ENCODE measurements around the gene WDR64.
A peak's percentile ranks its signal among the peaks of the same experiment; 100 is the strongest.

The WDR64 gene

GRCh38 chr1:241652012-241652411 is at the start of gene WDR64:
TSS of gene WDR64 (plus strand) at chr1:241652281. CDS start at chr1:241652485, 204 bp downstream.
- ATAC-seq (replicated peaks; ENCODE audit: extremely low read depth, poor library complexity, severe bottlenecking) = no peak
- H3K4me1 Mint-ChIP-seq = no peaks in the 10 kb centered on the region
- H3K27ac Mint-ChIP-seq (ENCODE audit: low read depth) = no peak within 1 kb of the TSS
- DNase-seq (ENCODE audit: low spot score in 2 of 2) = no peak
- H3K36me3 Mint-ChIP-seq (ENCODE audit: insufficient read depth) = no peaks in the 10 kb centered on the region
- H3K27me3 Mint-ChIP-seq = peaks cover 30% of the 10 kb centered on the region
- H3K4me3 Mint-ChIP-seq = no peak within 1 kb of the TSS
- H3K9me3 Mint-ChIP-seq = no peaks in the 10 kb centered on the region

- H3K27ac Mint-ChIP-seq (ENCODE audit: low read depth) = no peak overlapping the region
- H3K4me1 Mint-ChIP-seq = no peaks in the 10 kb centered on the region
- H3K9me3 Mint-ChIP-seq = no peaks in the 10 kb centered on the region
- H3K4me3 Mint-ChIP-seq = no peak overlapping the region
- no peaks in the 10 kb centered on the region for H3K27me3 Mint-ChIP-seq
- H3K36me3 Mint-ChIP-seq (ENCODE audit: insufficient read depth) = no peaks in the 10 kb centered on the region
- ATAC-seq (replicated peaks; ENCODE audit: extremely low read depth, poor library complexity, severe bottlenecking) (no peak), DNase-seq (ENCODE audit: low spot score in 2 of 2) (no peak)
These were observed 48.3 kb upstream of the WDR64 start for GRCh38 chr1:241603731-241604245.

- Mint-ChIP-seq H3K4me3 (no peak overlapping the region), H3K27me3 (no peaks in the 10 kb centered on the region), H3K9me3 (no peaks in the 10 kb centered on the region), H3K27ac (ENCODE audit: low read depth) (no peak overlapping the region), H3K36me3 (ENCODE audit: insufficient read depth) (no peaks in the 10 kb centered on the region), H3K4me1 (no peaks in the 10 kb centered on the region)
- DNase-seq (ENCODE audit: low spot score in 2 of 2) = no peak
- ATAC-seq (replicated peaks; ENCODE audit: extremely low read depth, poor library complexity, severe bottlenecking) = no peak
These were observed 46.8 kb upstream of the WDR64 start for GRCh38 chr1:241605146-241605805.

GRCh38 chr1:241606544-241606943 is 45.5 kb upstream of the WDR64 start:
- DNase-seq (ENCODE audit: low spot score in 2 of 2) (no peak), ATAC-seq (replicated peaks; ENCODE audit: extremely low read depth, poor library complexity, severe bottlenecking) (no peak)
- Mint-ChIP-seq H3K4me3 (no peak overlapping the region), H3K36me3 (ENCODE audit: insufficient read depth) (no peaks in the 10 kb centered on the region), H3K4me1 (no peaks in the 10 kb centered on the region), H3K27ac (ENCODE audit: low read depth) (no peak overlapping the region), H3K9me3 (no peaks in the 10 kb centered on the region), H3K27me3 (no peaks in the 10 kb centered on the region)

GRCh38 chr1:241607497-241607896 is 44.6 kb upstream of the WDR64 start:
- ATAC-seq (replicated peaks; ENCODE audit: extremely low read depth, poor library complexity, severe bottlenecking) = no peak
- DNase-seq (ENCODE audit: low spot score in 2 of 2) = no peak
- Mint-ChIP-seq H3K4me1 (no peaks in the 10 kb centered on the region), H3K27me3 (no peaks in the 10 kb centered on the region), H3K36me3 (ENCODE audit: insufficient read depth) (no peaks in the 10 kb centered on the region), H3K27ac (ENCODE audit: low read depth) (no peak overlapping the region), H3K4me3 (no peak overlapping the region), H3K9me3 (no peaks in the 10 kb centered on the region)

GRCh38 chr1:241608379-241609033 is 43.6 kb upstream of the WDR64 start:
- Mint-ChIP-seq H3K36me3 (ENCODE audit: insufficient read depth) (no peaks in the 10 kb centered on the region), H3K27ac (ENCODE audit: low read depth) (no peak overlapping the region), H3K4me3 (no peak overlapping the region), H3K9me3 (no peaks in the 10 kb centered on the region), H3K27me3 (no peaks in the 10 kb centered on the region), H3K4me1 (no peaks in the 10 kb centered on the region)
- ATAC-seq (replicated peaks; ENCODE audit: extremely low read depth, poor library complexity, severe bottlenecking) (no peak), DNase-seq (ENCODE audit: low spot score in 2 of 2) (no peak)

- H3K27ac Mint-ChIP-seq (ENCODE audit: low read depth) = no peak overlapping the region
- no peak for DNase-seq (ENCODE audit: low spot score in 2 of 2)
- H3K9me3 Mint-ChIP-seq = no peaks in the 10 kb centered on the region
These were observed 41.8 kb upstream of the WDR64 start for GRCh38 chr1:241610056-241610815.

GRCh38 chr1:241611063-241611462 is 41.0 kb upstream of the WDR64 start:
- Mint-ChIP-seq H3K36me3 (ENCODE audit: insufficient read depth) (no peaks in the 10 kb centered on the region), H3K27ac (ENCODE audit: low read depth) (no peak overlapping the region), H3K4me1 (no peaks in the 10 kb centered on the region), H3K9me3 (no peaks in the 10 kb centered on the region), H3K4me3 (no peak overlapping the region), H3K27me3 (no peaks in the 10 kb centered on the region)
- ATAC-seq (replicated peaks; ENCODE audit: extremely low read depth, poor library complexity, severe bottlenecking) = peak; percentile 68
- peak in 1 of 2 donors; percentile 11 for DNase-seq (ENCODE audit: low spot score in 2 of 2)

More at GRCh38 chr1:241610056-241610815, 41.8 kb upstream of the WDR64 start:
- Mint-ChIP-seq H3K36me3 (ENCODE audit: insufficient read depth) (no peaks in the 10 kb centered on the region), H3K27me3 (no peaks in the 10 kb centered on the region), H3K4me3 (no peak overlapping the region), H3K4me1 (no peaks in the 10 kb centered on the region)
- no peak for ATAC-seq (replicated peaks; ENCODE audit: extremely low read depth, poor library complexity, severe bottlenecking)

- Mint-ChIP-seq H3K4me1 (no peaks in the 10 kb centered on the region), H3K27ac (ENCODE audit: low read depth) (no peak overlapping the region)
- ATAC-seq (replicated peaks; ENCODE audit: extremely low read depth, poor library complexity, severe bottlenecking) = no peak
These were observed 40.3 kb upstream of the WDR64 start for GRCh38 chr1:241611736-241612135.

GRCh38 chr1:241612533-241613477 is 39.3 kb upstream of the WDR64 start:
- Mint-ChIP-seq H3K27ac (ENCODE audit: low read depth) (no peak overlapping the region), H3K36me3 (ENCODE audit: insufficient read depth) (no peaks in the 10 kb centered on the region), H3K27me3 (no peaks in the 10 kb centered on the region), H3K9me3 (no peaks in the 10 kb centered on the region), H3K4me3 (no peak overlapping the region), H3K4me1 (no peaks in the 10 kb centered on the region)
- no peak for ATAC-seq (replicated peaks; ENCODE audit: extremely low read depth, poor library complexity, severe bottlenecking)
- DNase-seq (ENCODE audit: low spot score in 2 of 2) = no peak

More at GRCh38 chr1:241611736-241612135, 40.3 kb upstream of the WDR64 start:
- Mint-ChIP-seq H3K27me3 (no peaks in the 10 kb centered on the region), H3K9me3 (no peaks in the 10 kb centered on the region), H3K4me3 (no peak overlapping the region), H3K36me3 (ENCODE audit: insufficient read depth) (no peaks in the 10 kb centered on the region)
- DNase-seq (ENCODE audit: low spot score in 2 of 2) = no peak

GRCh38 chr1:241614144-241614543 is 37.9 kb upstream of the WDR64 start:
- no peak overlapping the region for H3K4me3 Mint-ChIP-seq
- no peak for DNase-seq (ENCODE audit: low spot score in 2 of 2)

GRCh38 chr1:241614572-241614971 is 37.5 kb upstream of the WDR64 start:
- no peak for ATAC-seq (replicated peaks; ENCODE audit: extremely low read depth, poor library complexity, severe bottlenecking)
- Mint-ChIP-seq H3K27ac (ENCODE audit: low read depth) (no peak overlapping the region), H3K36me3 (ENCODE audit: insufficient read depth) (no peaks in the 10 kb centered on the region), H3K9me3 (no peaks in the 10 kb centered on the region), H3K4me3 (no peak overlapping the region), H3K27me3 (no peaks in the 10 kb centered on the region), H3K4me1 (no peaks in the 10 kb centered on the region)
- DNase-seq (ENCODE audit: low spot score in 2 of 2) = no peak

More at GRCh38 chr1:241614144-241614543, 37.9 kb upstream of the WDR64 start:
- no peak for ATAC-seq (replicated peaks; ENCODE audit: extremely low read depth, poor library complexity, severe bottlenecking)
- Mint-ChIP-seq H3K4me1 (no peaks in the 10 kb centered on the region), H3K27me3 (no peaks in the 10 kb centered on the region), H3K36me3 (ENCODE audit: insufficient read depth) (no peaks in the 10 kb centered on the region), H3K9me3 (no peaks in the 10 kb centered on the region), H3K27ac (ENCODE audit: low read depth) (no peak overlapping the region)

All from central memory CD8-positive, alpha-beta T cell (primary cell).